ENCODE data around the gene KLF2. TPM values are rescaled to one million over a fixed set of nuclear protein-coding genes. Genes with fewer than 3 reads are reported as not detected.

KLF2 gene
- total RNA-seq, 3 donors from 2014 or later, result 12.0 to 23.3 (median 21.8) TPM

DNA sequence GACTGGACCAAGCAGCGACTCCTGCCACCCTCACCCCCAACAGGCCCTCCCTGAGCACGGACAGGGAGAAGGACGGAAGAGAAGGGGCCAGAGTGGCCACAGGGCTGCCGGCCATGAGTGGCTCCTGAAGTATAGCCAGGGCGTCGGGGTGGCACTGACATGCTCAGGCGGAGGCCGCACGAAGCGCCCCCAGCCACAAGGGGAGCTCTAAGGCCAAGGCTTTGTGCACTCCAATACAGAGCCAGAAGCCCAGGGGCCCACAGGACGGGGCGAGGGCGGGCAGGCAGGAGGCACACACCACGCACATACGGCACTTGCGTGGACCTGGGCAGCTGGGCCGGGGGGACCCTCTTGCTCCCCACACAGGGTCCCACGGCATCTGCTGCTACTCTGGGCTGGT lies 52.0 kb downstream of the KLF2 start:
- no peaks in the 10 kb centered on the region for H3K36me3 ChIP-seq
- H3K4me3 ChIP-seq, result no peak overlapping the region
- intact Hi-C loops (cut with DNase I; ENCODE audit: low total_unique reads), result no loop called here
- no peaks in the 10 kb centered on the region for H3K27me3 ChIP-seq
- H3K27ac ChIP-seq, result peak overlapping the region in 1 of 2 donors; percentile 68
- H3K4me1 ChIP-seq, result peaks cover 0 to 4% of the 10 kb centered on the region in 2 donors
- TF ChIP-seq POLR2A (IDR thresholded peaks at IDR 0.05) (no peak), POLR2AphosphoS5 (IDR thresholded peaks at IDR 0.05) (no peak), CTCF (IDR thresholded peaks at IDR 0.05) (no peak)
- no peak for DNase-seq (ENCODE audit: low spot score in 2 of 2)
- H3K9me3 ChIP-seq, result no peaks in the 10 kb centered on the region

DNA sequence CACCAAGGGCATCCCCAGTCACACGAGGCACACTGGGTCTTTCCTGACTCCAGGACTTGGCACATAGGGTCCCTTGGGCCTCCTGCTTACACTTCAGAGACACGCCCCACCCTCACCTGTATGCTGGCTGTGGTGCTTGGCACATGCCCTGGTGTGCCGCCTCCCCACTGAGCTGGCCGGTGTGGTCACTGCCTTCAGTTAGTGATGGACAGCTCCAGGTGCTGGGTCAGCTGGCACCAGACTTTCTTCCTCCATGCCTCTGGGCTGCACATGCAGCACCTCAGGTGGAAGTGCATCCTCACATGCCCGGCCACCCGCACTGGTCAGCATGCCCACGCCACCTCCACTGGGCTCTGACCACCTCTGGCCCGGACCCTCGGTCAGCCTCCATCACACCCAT lies 52.9 kb downstream of the KLF2 start:
- H3K4me1 ChIP-seq, result peaks cover 0 to 4% of the 10 kb centered on the region in 2 donors
- intact Hi-C loops (cut with DNase I; ENCODE audit: low total_unique reads), result no loop called here
- H3K36me3 ChIP-seq, result no peaks in the 10 kb centered on the region
- TF ChIP-seq POLR2A (IDR thresholded peaks at IDR 0.05), result no peak
- TF ChIP-seq CTCF (IDR thresholded peaks at IDR 0.05), result no peak
- no peak for TF ChIP-seq POLR2AphosphoS5 (IDR thresholded peaks at IDR 0.05)
- no peak for DNase-seq (ENCODE audit: low spot score in 2 of 2)
- H3K4me3 ChIP-seq, result no peak overlapping the region
- no peaks in the 10 kb centered on the region for H3K9me3 ChIP-seq
- H3K27me3 ChIP-seq, result no peaks in the 10 kb centered on the region
- no peak overlapping the region for H3K27ac ChIP-seq

Other genes with a start within 250 kb of the KLF2 start
- gene TPM4, start 248.3 kb upstream of the KLF2 start, total RNA-seq, result 100 to 1,000 TPM; 257 to 652 (median 430) TPM
- gene RAB8A, start 212.9 kb upstream of the KLF2 start, total RNA-seq, result 10 to 100 TPM; 34.7 to 40.6 (median 38.8) TPM
- 1 to 10 TPM in 2 of 3 donors, under 1 TPM in 1; 0.16 to 5.7 (median 5.6) TPM for gene HSH2D, start 181.1 kb upstream of the KLF2 start, total RNA-seq
- under 1 TPM in 1 of 3 donors, not detected in 2; 0.59 TPM for gene CIB3, start 151.3 kb upstream of the KLF2 start, total RNA-seq
- 100 to 1,000 TPM in 1 of 3 donors, 10 to 100 TPM in 2; 80.0 to 112 (median 86.3) TPM for gene FAM32A, start 139.4 kb upstream of the KLF2 start, total RNA-seq
- gene AP1M1, start 126.9 kb upstream of the KLF2 start, total RNA-seq, result 100 to 1,000 TPM in 1 of 3 donors, 10 to 100 TPM in 2; 43.3 to 123 (median 75.7) TPM
- 10 to 100 TPM; 17.3 to 40.2 (median 31.8) TPM for gene EPS15L1, start 147.1 kb downstream of the KLF2 start, total RNA-seq
- gene CALR3, start 171.3 kb downstream of the KLF2 start, total RNA-seq, result not detected
- gene C19orf44, start 171.6 kb downstream of the KLF2 start, total RNA-seq, result 10 to 100 TPM in 1 of 3 donors, 1 to 10 TPM in 2; 5.9 to 11.1 (median 6.4) TPM
- gene CHERP, start 217.6 kb downstream of the KLF2 start, total RNA-seq, result 1 to 10 TPM; 6.7 to 9.2 (median 8.0) TPM
- 10 to 100 TPM; 33.0 to 44.9 (median 39.2) TPM for gene SLC35E1, start 247.6 kb downstream of the KLF2 start, total RNA-seq